Ascending aorta (tissue), 2 donors: ENCODE results near the gene RFLNA. TPM values are rescaled to one million over a fixed set of nuclear protein-coding genes. Genes with fewer than 3 reads are reported as not detected.

Experiments used
- DNase-seq, 2 donors: peaks; one replicate each; pipeline ENCODE4 v3.0.0-alpha.2; 2019; ENCODE audit warnings: low spot score in 2 of 2
- H3K27ac ChIP-seq, 2 donors: fragments of 200-600 bp; sonication (generic); one replicate each; pipeline ENCODE4 v1.5.1; 2016 to 2017; ENCODE audit warnings: mild to moderate bottlenecking in 1 of 2
- H3K27me3 ChIP-seq: fragments of 200-600 bp; sonication (generic); one replicate; pipeline ENCODE4 v1.5.1; 2017
- H3K36me3 ChIP-seq, 2 donors: fragments of 200-600 bp; sonication (generic); one replicate each; pipeline ENCODE4 v1.5.1; 2016
- H3K4me1 ChIP-seq, 2 donors: fragments of 200-600 bp; sonication (generic); one replicate each; pipeline ENCODE4 v1.5.1; 2016 to 2017; ENCODE audit warnings: mild to moderate bottlenecking in 1 of 2
- H3K4me3 ChIP-seq, 2 donors: fragments of 200-600 bp; sonication (generic); one replicate each; pipeline ENCODE4 v1.5.1; 2016 to 2017; ENCODE audit warnings: mild to moderate bottlenecking in 1 of 2
- H3K9me3 ChIP-seq, 2 donors: fragments of 200-600 bp; sonication (generic); one replicate each; pipeline ENCODE4 v1.5.1; 2016
- CTCF ChIP-seq, 3 experiments: fragments of 200-600 bp in 2 of 3; fragments of 450-650 bp in 1 of 3; sonication (generic) in 2 of 3; IDR thresholded peaks; one replicate each; pipeline ENCODE4 v1.5.1; 2016 to 2019; ENCODE audit warnings: antibody characterized with exemption in 3 of 3, mild to moderate bottlenecking in 1 of 3, moderate library complexity in 1 of 3
- intact Hi-C: fragments of 100-400 bp; cut with DNase I; formaldehyde crosslinking; loops from one replicate; pipeline ENCODE4 v1.15.1; 2023
- total RNA-seq: library from RNA; depleted of rRNA; stranded (reverse); fragments of >200 nt; gene quantifications from one replicate; pipeline ENCODE4 v1.1.0, GENCODE V29; 2016

Gene RFLNA
- total RNA-seq, 1 donor from 2014 or later, result not detected

GRCh38 chr12:124334266-124334665 lies 39.4 kb downstream of the RFLNA start:
- Histone ChIP-seq H3K27me3 (no peaks in the 10 kb centered on the region), H3K4me3 (no peak overlapping the region), H3K9me3 (no peaks in the 10 kb centered on the region), H3K36me3 (peaks cover 84 to 86% of the 10 kb centered on the region in 2 donors), H3K27ac (no peak overlapping the region), H3K4me1 (peaks cover 0 to under 1% of the 10 kb centered on the region in 2 donors)
- no peak for TF ChIP-seq CTCF (IDR thresholded peaks at IDR 0.05)
- no peak for DNase-seq
- intact Hi-C loops, result no loop called here

- Histone ChIP-seq H3K27me3 (no peaks in the 10 kb centered on the region), H3K4me3 (no peak overlapping the region), H3K36me3 (peaks cover 84 to 85% of the 10 kb centered on the region in 2 donors), H3K27ac (no peak overlapping the region), H3K4me1 (no peaks in the 10 kb centered on the region), H3K9me3 (no peaks in the 10 kb centered on the region)
- intact Hi-C loops, result no loop called here
- TF ChIP-seq CTCF (IDR thresholded peaks at IDR 0.05), result no peak
- no peak for DNase-seq
These were observed 40.1 kb downstream of the RFLNA start for GRCh38 chr12:124334976-124335375.

- Histone ChIP-seq H3K9me3 (no peaks in the 10 kb centered on the region), H3K4me1 (no peaks in the 10 kb centered on the region), H3K36me3 (peaks cover 84 to 85% of the 10 kb centered on the region in 2 donors), H3K4me3 (no peak overlapping the region), H3K27me3 (no peaks in the 10 kb centered on the region), H3K27ac (no peak overlapping the region)
- TF ChIP-seq CTCF (IDR thresholded peaks at IDR 0.05), result no peak
- intact Hi-C loops, result no loop called here
- DNase-seq, result no peak
These were observed 40.7 kb downstream of the RFLNA start for GRCh38 chr12:124335426-124336183.

- Histone ChIP-seq H3K36me3 (peaks cover 85% of the 10 kb centered on the region in 2 donors), H3K9me3 (no peaks in the 10 kb centered on the region), H3K27me3 (no peaks in the 10 kb centered on the region), H3K4me1 (no peaks in the 10 kb centered on the region), H3K27ac (no peak overlapping the region), H3K4me3 (no peak overlapping the region)
- no peak for DNase-seq
- TF ChIP-seq CTCF (IDR thresholded peaks at IDR 0.05), result no peak
- intact Hi-C loops, result no loop called here
These were observed 41.2 kb downstream of the RFLNA start for GRCh38 chr12:124336184-124336437.

- Histone ChIP-seq H3K27me3 (no peaks in the 10 kb centered on the region), H3K4me1 (no peaks in the 10 kb centered on the region), H3K27ac (no peak overlapping the region), H3K9me3 (no peaks in the 10 kb centered on the region), H3K4me3 (no peak overlapping the region), H3K36me3 (peaks cover 85% of the 10 kb centered on the region in 2 donors)
- no peak for DNase-seq
- no peak for TF ChIP-seq CTCF (IDR thresholded peaks at IDR 0.05)
- intact Hi-C loops, result no loop called here
These were observed 42.0 kb downstream of the RFLNA start for GRCh38 chr12:124336742-124337520.
